ENCODE data around the gene MCM7. TPM values are rescaled to one million over a fixed set of nuclear protein-coding genes. Genes with fewer than 3 reads are reported as not detected.

The MCM7 gene
- total and polyA plus RNA-seq, 2 of the 13 experiments (the other 11 are each of a cell fraction or from before 2014, with no cell fraction given), result 84.5 to 214 TPM

DNA sequence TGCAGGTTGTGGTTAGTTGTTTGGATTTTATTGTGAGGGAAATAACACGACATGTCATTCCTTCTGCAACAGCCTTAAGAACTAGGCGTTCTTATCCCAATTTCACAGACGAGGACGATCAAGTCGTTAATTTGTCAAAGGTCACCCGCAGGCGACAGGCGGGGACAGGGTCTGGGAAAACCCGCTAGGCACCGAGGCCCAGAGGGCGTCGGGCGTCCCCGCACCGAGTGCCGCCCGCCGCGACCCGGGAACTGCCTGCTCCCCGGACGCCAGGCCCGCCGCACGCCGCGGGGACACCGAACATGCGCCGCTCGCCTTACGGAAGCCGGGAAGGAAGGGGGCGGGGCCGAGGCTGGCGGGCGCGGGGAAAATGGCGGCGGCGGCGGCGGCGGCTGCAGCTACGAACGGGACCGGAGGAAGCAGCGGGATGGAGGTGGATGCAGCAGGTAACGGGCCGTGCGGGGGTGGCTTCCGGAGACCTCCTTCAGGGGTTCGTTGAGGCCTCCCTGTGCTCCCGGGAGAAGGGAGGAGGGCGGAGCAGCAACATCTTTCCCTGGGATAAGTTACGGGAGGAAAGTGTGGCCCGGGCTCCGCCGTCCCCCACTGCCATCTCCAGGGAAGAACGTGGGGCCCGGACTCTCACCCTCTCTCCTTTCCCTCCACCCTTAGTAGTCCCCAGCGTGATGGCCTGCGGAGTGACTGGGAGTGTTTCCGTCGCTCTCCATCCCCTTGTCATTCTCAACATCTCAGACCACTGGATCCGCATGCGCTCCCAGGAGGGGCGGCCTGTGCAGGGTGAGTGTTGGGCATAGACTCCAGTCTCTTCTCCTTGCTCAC, 12.4 kb downstream of the MCM7 start, which contains the start of gene COPS6 (continued):
- TF ChIP-seq HMG20B (CRISPR knock-in tag; conservative IDR thresholded peaks at IDR 0.05) (no peak), KLF13 (CRISPR knock-in tag; IDR thresholded peaks at IDR 0.05) (peak; percentile 24; the same call in 1 of the 2 replicates), HCFC1 (IDR thresholded peaks at IDR 0.05; ENCODE audit: low read depth, low read length) (no peak), NCOA5 (CRISPR knock-in tag; IDR thresholded peaks at IDR 0.05) (no peak), HNF4G (IDR thresholded peaks at IDR 0.05; ENCODE audit: borderline replicate concordance, low read depth, low read length) (no peak), HNF4G (CRISPR knock-in tag; IDR thresholded peaks at IDR 0.05; ENCODE audit: borderline replicate concordance, low read depth) (peak; percentile 24; the same call in 1 of the 2 replicates), ZNF777 (CRISPR knock-in tag; IDR thresholded peaks at IDR 0.05) (peak; percentile 83), HMG20A (CRISPR knock-in tag; IDR thresholded peaks at IDR 0.05; ENCODE audit: borderline replicate concordance) (no peak), ZMYM4 (CRISPR knock-in tag; IDR thresholded peaks at IDR 0.05) (peak; percentile 79), SAFB2 (CRISPR knock-in tag; IDR thresholded peaks at IDR 0.05; ENCODE audit: borderline replicate concordance, low read depth) (peak; percentile 90), IKZF1 (IDR thresholded peaks at IDR 0.05) (no peak), ZNF20 (CRISPR knock-in tag; IDR thresholded peaks at IDR 0.05) (no peak), ZNF432 (CRISPR knock-in tag; IDR thresholded peaks at IDR 0.05; ENCODE audit: borderline replicate concordance) (0 out of 2 replicates have a peak, but pooled peaks have one; percentile 52), ZBTB38 (CRISPR knock-in tag; IDR thresholded peaks at IDR 0.05) (peak; percentile 90), HOXD1 (CRISPR knock-in tag; IDR thresholded peaks at IDR 0.05) (peak; percentile 86), ZSCAN12 (CRISPR knock-in tag; IDR thresholded peaks at IDR 0.05) (no peak; the same call in 1 of the 2 replicates), SMC3 (IDR thresholded peaks at IDR 0.05; ENCODE audit: low read length) (no peak), KLF15 (CRISPR knock-in tag; IDR thresholded peaks at IDR 0.05; ENCODE audit: borderline replicate concordance) (peak; percentile 82; the same call in 1 of the 2 replicates), MED8 (CRISPR knock-in tag; IDR thresholded peaks at IDR 0.05; ENCODE audit: insufficient replicate concordance) (peak; percentile 95), MED13 (CRISPR knock-in tag; IDR thresholded peaks at IDR 0.05) (peak; percentile 61; the same call in 1 of the 2 replicates), ZBTB20 (CRISPR knock-in tag; IDR thresholded peaks at IDR 0.05; ENCODE audit: borderline replicate concordance, low read depth) (0 out of 2 replicates have a peak, but pooled peaks have one; percentile 24), ZNF570 (CRISPR knock-in tag; IDR thresholded peaks at IDR 0.05; ENCODE audit: borderline replicate concordance) (0 out of 2 replicates have a peak, but pooled peaks have one; percentile 86), ZBTB7A (CRISPR knock-in tag; IDR thresholded peaks at IDR 0.05) (no peak; the same call in none of the 2 replicates)
- TF ChIP-seq, protein P1, sequence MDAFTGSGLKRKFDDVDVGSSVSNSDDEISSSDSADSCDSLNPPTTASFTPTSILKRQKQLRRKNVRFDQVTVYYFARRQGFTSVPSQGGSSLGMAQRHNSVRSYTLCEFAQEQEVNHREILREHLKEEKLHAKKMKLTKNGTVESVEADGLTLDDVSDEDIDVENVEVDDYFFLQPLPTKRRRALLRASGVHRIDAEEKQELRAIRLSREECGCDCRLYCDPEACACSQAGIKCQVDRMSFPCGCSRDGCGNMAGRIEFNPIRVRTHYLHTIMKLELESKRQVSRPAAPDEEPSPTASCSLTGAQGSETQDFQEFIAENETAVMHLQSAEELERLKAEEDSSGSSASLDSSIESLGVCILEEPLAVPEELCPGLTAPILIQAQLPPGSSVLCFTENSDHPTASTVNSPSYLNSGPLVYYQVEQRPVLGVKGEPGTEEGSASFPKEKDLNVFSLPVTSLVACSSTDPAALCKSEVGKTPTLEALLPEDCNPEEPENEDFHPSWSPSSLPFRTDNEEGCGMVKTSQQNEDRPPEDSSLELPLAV (CRISPR knock-in tag; conservative IDR thresholded peaks at IDR 0.05; ENCODE audit: low read depth), result peak; percentile 92; the same call in 1 of the 2 replicates
- TF ChIP-seq, protein P2, sequence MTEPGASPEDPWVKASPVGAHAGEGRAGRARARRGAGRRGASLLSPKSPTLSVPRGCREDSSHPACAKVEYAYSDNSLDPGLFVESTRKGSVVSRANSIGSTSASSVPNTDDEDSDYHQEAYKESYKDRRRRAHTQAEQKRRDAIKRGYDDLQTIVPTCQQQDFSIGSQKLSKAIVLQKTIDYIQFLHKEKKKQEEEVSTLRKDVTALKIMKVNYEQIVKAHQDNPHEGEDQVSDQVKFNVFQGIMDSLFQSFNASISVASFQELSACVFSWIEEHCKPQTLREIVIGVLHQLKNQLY (CRISPR knock-in tag; IDR thresholded peaks at IDR 0.05), result 0 out of 2 replicates have a peak, but pooled peaks have one; percentile 20
- TF ChIP-seq, protein P3, sequence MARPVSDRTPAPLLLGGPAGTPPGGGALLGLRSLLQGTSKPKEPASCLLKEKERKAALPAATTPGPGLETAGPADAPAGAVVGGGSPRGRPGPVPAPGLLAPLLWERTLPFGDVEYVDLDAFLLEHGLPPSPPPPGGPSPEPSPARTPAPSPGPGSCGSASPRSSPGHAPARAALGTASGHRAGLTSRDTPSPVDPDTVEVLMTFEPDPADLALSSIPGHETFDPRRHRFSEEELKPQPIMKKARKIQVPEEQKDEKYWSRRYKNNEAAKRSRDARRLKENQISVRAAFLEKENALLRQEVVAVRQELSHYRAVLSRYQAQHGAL (CRISPR knock-in tag; IDR thresholded peaks at IDR 0.05; ENCODE audit: not compliant biosample characterization), result no peak
- TF ChIP-seq, protein P4, sequence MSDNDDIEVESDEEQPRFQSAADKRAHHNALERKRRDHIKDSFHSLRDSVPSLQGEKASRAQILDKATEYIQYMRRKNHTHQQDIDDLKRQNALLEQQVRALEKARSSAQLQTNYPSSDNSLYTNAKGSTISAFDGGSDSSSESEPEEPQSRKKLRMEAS (IDR thresholded peaks at IDR 0.05), result peak; percentile 98
- TF ChIP-seq, protein P5, sequence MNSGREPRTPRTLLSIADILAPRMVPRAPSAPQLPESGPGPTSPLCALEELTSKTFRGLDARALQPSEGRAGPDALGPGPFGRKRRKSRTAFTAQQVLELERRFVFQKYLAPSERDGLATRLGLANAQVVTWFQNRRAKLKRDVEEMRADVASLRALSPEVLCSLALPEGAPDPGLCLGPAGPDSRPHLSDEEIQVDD (CRISPR knock-in tag; IDR thresholded peaks at IDR 0.05; ENCODE audit: borderline replicate concordance), result peak; percentile 98; the same call in 1 of the 2 replicates

Data from HepG2 (cell line).